HG02759 (cell line): Measurements from ENCODE around the gene B4GALT6.
A peak's percentile ranks its signal among the peaks of the same experiment; 100 is the strongest.

Experiments used
- ATAC-seq: cut with Tn5 transposase; IDR thresholded peaks from one replicate; pipeline ENCODE4 v1.9.1; 2021; ENCODE audit warnings: mild to moderate bottlenecking, moderate library complexity; ENCODE audit not compliant: unreplicated experiment

Gene B4GALT6

DNA sequence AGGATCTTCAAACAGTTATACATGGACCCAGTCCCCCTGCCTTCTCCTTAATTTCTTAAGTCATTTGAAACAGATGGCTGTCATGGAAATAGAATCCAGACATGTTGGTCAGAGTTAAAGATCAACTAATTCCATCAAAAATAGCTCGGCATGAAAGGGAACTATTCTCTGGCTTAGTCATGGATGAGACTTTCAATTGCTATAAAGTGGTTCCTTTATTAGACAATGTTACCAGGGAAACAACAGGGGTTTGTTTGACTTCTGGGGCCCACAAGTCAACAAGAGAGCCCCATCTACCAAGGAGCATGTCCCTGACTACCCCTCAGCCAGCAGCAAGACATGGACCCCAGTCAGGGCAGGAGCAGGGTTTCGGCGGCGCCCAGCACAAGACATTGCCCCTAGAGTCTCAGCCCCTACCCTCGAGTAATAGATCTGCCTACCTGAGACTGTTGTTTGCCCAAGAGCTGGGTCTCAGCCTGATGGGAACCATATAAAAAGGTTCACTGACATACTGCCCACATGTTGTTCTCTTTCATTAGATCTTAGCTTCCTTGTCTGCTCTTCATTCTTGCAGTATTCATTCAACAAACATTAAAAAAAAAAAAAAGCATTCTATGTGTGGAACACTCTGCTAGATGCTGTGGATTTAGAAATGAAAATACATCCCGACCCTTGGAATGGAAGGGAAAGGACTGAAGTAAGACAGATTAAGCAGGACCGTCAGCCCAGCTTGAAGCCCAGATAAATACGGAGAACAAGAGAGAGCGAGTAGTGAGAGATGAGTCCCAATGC, 88.1 kb downstream of the B4GALT6 start:
- ATAC-seq, result no peak

- ATAC-seq, result no peak
These were observed 89.1 kb downstream of the B4GALT6 start for GRCh38 chr18:31595121-31595771.

DNA sequence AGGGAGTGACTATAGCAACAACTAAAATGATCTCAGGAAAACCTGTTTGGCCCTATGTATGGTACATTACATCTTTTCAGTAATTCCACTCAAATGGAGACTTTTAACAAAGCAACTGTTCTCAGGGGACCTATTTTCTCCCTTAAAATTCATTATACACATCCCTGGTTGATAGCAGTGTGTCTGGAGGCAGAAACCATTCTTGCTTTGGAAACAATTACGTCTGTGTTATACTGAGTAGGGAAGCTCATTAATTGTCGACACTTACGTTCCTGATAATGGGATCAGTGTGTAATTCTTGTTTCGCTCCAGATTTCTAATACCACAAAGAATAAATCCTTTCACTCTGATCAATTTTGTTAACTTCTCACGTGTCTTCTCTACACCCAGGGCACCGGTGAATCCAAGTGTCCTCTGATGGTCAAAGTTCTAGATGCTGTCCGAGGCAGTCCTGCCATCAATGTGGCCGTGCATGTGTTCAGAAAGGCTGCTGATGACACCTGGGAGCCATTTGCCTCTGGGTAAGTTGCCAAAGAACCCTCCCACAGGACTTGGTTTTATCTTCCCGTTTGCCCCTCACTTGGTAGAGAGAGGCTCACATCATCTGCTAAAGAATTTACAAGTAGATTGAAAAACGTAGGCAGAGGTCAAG, 91.7 kb downstream of the B4GALT6 start:
- no peak for ATAC-seq

GRCh38 chr18:31591628-31592027, 92.8 kb downstream of the B4GALT6 start, which contains the start of gene TTR:
Gene TTR (plus strand): TSS chr18:31591877. CDS start chr18:31591903, 26 bp downstream.
- ATAC-seq, result no peak

DNA sequence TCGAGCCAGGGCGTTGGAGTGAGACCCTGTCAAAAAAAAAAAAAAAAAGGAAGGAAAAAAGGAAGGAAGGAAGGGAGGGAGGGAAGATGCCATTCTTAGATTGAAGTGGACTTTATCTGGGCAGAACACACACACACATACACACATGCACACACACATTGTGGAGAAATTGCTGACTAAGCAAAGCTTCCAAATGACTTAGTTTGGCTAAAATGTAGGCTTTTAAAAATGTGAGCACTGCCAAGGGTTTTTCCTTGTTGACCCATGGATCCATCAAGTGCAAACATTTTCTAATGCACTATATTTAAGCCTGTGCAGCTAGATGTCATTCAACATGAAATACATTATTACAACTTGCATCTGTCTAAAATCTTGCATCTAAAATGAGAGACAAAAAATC, 93.3 kb downstream of the B4GALT6 start:
- no peak for ATAC-seq

GRCh38 chr18:31590570-31590969, 93.8 kb downstream of the B4GALT6 start:
- ATAC-seq, result no peak

GRCh38 chr18:31587529-31587928, 96.9 kb downstream of the B4GALT6 start:
- ATAC-seq, result no peak

- no peak for ATAC-seq
These were observed 97.8 kb downstream of the B4GALT6 start for GRCh38 chr18:31586616-31587015.

DNA sequence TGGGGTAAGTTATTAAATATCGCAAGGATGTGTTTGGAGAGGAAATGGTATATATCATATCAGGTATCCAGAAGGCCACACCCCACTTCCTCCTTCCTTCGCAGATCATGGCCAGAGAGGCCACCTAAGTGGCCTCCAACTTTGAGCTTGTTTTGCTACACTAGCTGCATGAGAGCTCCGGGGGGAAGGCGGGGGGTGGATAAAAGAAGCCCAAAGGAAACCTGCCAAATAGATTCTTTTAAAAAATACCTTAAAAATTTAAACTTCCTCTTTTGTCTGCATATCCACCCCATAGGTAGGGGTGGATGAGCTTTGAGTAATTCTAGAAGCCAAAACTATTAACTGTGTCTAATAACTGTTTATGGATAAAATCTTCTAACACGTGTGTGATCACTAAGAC, 98.4 kb downstream of the B4GALT6 start:
- ATAC-seq, result no peak

DNA sequence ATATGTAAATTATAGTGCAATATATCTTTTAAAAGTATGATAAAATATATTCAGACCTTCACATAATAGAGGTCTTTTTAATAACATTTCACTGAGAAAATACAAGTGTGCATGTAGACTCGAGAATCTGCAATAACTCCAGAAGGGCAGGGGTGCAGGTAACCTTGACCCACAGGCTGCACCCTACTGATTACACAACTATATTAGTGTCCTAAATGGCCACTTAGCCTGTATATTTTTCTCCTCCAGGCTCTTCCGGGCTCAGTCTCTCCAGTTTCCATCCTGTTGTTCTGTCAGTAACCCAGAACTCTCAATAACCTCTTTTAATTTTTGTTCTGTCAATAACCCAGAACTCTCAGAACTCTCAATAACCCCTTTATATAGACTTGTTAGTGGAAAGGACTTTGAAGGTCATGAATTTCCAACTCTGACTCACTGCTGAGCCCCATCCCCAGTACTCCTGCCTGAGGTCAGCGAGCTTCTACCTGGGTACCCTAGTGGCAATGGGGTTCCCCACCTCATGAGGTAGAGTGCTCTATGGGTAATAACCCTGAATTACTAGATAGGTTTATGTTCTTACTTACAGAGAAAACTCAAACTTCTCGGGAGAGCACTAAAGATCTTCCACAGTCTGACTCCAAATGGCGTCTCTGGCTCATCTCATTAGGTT, 101.1 kb downstream of the B4GALT6 start:
- no peak for ATAC-seq

GRCh38 chr18:31581498-31582197, 102.7 kb downstream of the B4GALT6 start:
- no peak for ATAC-seq

DNA sequence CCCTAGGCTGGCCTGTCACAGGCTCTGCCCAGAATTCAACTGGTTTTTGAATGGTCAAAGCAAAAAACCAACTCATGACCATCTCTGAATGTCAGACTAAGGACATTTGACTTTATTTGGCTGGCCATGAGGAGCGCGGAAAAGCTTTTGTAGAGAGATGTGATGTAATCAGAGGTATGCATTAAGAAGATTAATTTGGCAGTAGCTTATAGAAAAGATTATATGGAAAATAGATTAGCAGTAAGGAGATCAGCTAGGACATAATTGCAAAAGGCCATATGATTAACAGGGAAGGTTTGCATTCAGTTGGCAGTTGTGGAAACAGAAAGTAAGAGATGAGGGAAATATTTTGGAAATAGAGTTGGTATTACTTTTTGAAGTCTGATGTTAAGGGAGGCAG, 105.0 kb downstream of the B4GALT6 start:
- ATAC-seq, result no peak

DNA sequence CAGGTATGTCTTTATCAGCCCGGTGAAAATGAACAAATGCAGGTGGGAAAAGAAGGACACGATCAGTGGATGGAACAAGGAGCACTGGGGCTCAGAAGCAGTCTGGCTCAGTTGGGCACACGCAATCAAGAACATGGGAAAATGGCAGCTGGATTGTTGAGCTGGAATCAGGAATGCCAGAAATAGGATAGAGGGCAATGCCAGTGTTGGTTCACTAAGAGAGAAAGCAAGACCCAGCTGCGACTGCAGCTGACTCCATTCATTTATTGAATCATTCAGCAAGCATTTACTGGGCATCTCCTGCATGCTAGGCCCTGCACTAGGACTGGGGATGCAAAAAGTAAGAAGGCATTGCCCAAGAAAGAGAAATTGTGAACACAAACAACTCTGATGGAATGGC, 106.3 kb downstream of the B4GALT6 start:
- ATAC-seq, result no peak

DNA sequence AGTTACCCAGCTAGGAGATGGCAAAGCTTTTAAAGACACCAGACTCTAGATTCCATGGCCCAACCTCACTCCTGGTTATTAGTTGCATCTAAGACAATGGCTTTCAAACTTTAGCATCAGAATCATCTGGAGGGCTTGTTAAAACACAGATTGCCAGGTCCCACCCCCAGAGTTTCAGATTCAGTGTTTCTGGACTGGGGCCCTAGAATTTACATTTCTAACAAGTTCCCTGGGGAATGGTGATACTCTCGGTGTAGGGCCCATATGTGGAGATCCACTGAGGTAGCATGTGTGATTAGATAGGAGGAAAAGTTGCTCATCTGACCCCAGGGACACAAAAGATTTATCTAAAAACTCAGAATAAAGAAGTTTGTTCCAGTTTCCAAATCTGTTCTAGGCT, 107.2 kb downstream of the B4GALT6 start:
- peak; percentile 68 for ATAC-seq

DNA sequence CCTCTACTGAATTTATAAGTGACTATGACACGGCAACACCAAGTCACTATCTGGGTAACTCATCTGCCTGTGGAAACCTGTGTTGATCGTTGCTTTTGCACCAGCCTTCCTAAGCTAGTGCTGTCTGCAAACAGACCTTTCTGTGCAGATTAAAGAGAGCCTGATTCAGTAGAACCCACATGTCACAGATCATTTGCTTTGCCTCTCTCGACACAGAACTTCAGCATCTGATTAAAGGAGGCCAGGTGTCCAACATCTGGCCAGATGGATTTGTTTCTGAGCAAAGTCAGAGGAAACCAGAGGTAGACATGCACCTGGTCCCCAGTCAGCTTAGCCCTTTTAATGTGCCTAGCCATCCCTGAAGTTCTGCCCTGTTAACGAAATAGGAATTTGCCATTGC, 107.7 kb downstream of the B4GALT6 start:
- peak; percentile 71 for ATAC-seq

GRCh38 chr18:31575515-31576257, 108.7 kb downstream of the B4GALT6 start:
- no peak for ATAC-seq

- ATAC-seq, result no peak
These were observed 110.0 kb downstream of the B4GALT6 start for GRCh38 chr18:31574359-31574758.
